Measurements from ENCODE around the gene LYRM4.

DNA sequence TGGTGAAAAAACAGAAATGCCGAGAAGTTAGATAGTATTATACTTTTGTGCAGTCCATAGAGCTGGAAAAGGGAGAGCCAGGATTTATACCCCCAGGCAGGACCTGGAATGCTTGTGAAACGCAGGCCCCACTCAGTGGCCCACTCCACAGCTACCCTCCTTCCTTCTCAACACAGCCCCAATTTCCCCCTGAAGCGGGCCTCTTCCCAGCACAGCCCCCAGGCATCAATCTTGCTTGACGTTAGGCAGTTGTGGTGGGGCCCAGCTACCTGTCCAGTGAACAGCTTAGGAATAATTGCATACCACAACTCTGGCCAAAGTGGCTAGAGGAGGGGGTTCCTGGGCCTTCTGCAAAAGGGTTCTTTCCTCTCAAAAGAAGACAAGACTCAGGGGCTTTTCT lies 114.4 kb downstream of the LYRM4 start:
- TF ChIP-seq, protein P1, sequence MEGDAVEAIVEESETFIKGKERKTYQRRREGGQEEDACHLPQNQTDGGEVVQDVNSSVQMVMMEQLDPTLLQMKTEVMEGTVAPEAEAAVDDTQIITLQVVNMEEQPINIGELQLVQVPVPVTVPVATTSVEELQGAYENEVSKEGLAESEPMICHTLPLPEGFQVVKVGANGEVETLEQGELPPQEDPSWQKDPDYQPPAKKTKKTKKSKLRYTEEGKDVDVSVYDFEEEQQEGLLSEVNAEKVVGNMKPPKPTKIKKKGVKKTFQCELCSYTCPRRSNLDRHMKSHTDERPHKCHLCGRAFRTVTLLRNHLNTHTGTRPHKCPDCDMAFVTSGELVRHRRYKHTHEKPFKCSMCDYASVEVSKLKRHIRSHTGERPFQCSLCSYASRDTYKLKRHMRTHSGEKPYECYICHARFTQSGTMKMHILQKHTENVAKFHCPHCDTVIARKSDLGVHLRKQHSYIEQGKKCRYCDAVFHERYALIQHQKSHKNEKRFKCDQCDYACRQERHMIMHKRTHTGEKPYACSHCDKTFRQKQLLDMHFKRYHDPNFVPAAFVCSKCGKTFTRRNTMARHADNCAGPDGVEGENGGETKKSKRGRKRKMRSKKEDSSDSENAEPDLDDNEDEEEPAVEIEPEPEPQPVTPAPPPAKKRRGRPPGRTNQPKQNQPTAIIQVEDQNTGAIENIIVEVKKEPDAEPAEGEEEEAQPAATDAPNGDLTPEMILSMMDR (IDR thresholded peaks at IDR 0.05; ENCODE audit: insufficient read depth, low read length): no peak
- TF ChIP-seq POLR2AphosphoS5 (IDR thresholded peaks at IDR 0.05; ENCODE audit: low read depth) (no peak), SPI1 (IDR thresholded peaks at IDR 0.05; ENCODE audit: borderline replicate concordance, low read depth) (no peak)
- TF ChIP-seq, protein P2, sequence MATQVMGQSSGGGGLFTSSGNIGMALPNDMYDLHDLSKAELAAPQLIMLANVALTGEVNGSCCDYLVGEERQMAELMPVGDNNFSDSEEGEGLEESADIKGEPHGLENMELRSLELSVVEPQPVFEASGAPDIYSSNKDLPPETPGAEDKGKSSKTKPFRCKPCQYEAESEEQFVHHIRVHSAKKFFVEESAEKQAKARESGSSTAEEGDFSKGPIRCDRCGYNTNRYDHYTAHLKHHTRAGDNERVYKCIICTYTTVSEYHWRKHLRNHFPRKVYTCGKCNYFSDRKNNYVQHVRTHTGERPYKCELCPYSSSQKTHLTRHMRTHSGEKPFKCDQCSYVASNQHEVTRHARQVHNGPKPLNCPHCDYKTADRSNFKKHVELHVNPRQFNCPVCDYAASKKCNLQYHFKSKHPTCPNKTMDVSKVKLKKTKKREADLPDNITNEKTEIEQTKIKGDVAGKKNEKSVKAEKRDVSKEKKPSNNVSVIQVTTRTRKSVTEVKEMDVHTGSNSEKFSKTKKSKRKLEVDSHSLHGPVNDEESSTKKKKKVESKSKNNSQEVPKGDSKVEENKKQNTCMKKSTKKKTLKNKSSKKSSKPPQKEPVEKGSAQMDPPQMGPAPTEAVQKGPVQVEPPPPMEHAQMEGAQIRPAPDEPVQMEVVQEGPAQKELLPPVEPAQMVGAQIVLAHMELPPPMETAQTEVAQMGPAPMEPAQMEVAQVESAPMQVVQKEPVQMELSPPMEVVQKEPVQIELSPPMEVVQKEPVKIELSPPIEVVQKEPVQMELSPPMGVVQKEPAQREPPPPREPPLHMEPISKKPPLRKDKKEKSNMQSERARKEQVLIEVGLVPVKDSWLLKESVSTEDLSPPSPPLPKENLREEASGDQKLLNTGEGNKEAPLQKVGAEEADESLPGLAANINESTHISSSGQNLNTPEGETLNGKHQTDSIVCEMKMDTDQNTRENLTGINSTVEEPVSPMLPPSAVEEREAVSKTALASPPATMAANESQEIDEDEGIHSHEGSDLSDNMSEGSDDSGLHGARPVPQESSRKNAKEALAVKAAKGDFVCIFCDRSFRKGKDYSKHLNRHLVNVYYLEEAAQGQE (IDR thresholded peaks at IDR 0.05; ENCODE audit: insufficient replicate concordance, low read depth): no peak
